ENCODE data around the gene TTC28. TPM values are rescaled to one million over a fixed set of nuclear protein-coding genes. Genes with fewer than 3 reads are reported as not detected.
"Not testable (repeated sequence)": the region's sequence is repeated elsewhere in the genome, so short reads cannot be mapped to it uniquely, and the experiment has no call there.

TTC28 gene
- total and polyA plus RNA-seq, 2 donors (not counting 3 experiments of a cell fraction or from before 2014, with no cell fraction given) = 16.5 to 51.1 TPM

DNA sequence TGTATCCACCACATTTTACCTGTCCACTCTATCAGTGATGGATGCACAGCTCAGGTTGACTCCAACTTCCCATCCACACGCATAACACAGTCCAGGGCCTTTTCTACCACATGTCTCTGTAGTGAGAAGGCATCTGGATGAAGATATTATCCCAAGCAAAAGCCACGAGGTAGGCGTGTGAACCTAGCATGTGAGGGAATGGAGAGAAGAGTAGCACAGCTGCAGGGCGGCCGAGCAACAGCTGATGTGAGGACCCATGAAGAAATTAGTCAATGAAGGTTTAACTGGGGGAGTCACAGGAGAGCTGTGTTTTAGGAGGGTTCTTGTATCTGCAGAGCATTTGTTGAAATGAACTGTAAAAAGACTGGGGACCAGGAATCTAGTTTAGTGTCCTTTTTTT lies 616.0 kb downstream of the TTC28 start:
- dilution Hi-C loops (cut with MboI; ENCODE audit: extremely low pct_ligation_motif_present, low sequenced_read_pairs) = no loop called here
- Histone ChIP-seq H3K9me1 (replicated peaks; ENCODE audit: control insufficient read depth, extremely low read depth, insufficient read depth, low read length) (no peaks in the 10 kb centered on the region), H4K20me1 (replicated peaks; ENCODE audit: control insufficient read depth, extremely low read depth, insufficient read depth, low read length) (no peaks in the 10 kb centered on the region), H3K27ac (ENCODE audit: insufficient read depth, low read depth, low read length) (no peak overlapping the region), H3K4me2 (ENCODE audit: insufficient read depth, low read length) (no peak overlapping the region), H3K4me3 (replicated peaks in 1 of 3; ENCODE audit: insufficient read depth in 1 of 3, low read depth in 1 of 3, low read length in 3 of 3) (no peak overlapping the region), H3K27me3 (ENCODE audit: control insufficient read depth in 2 of 2, insufficient read depth in 2 of 2, low read length in 2 of 2) (no peaks in the 10 kb centered on the region), H3K4me1 (ENCODE audit: control insufficient read depth, extremely low read depth, insufficient read depth, low read length) (no peaks in the 10 kb centered on the region), H3K36me3 (ENCODE audit: control insufficient read depth in 2 of 2, extremely low read depth in 1 of 2, insufficient read depth in 2 of 2, low read length in 2 of 2) (peaks cover 0 to 4% of the 10 kb centered on the region in 2 experiments), H3K79me2 (ENCODE audit: control insufficient read depth, insufficient read depth, low read length) (no peaks in the 10 kb centered on the region), H2AFZ (ENCODE audit: low read depth, low read length) (no peak overlapping the region), H3K9ac (replicated peaks; ENCODE audit: extremely low read depth, insufficient read depth, low read length) (no peak overlapping the region), H3K9me3 (replicated peaks; ENCODE audit: control insufficient read depth, insufficient read depth, low read length) (no peaks in the 10 kb centered on the region)
- intact Hi-C loops (cut with micrococcal nuclease) = no loop called here
- TF ChIP-seq, protein P1, sequence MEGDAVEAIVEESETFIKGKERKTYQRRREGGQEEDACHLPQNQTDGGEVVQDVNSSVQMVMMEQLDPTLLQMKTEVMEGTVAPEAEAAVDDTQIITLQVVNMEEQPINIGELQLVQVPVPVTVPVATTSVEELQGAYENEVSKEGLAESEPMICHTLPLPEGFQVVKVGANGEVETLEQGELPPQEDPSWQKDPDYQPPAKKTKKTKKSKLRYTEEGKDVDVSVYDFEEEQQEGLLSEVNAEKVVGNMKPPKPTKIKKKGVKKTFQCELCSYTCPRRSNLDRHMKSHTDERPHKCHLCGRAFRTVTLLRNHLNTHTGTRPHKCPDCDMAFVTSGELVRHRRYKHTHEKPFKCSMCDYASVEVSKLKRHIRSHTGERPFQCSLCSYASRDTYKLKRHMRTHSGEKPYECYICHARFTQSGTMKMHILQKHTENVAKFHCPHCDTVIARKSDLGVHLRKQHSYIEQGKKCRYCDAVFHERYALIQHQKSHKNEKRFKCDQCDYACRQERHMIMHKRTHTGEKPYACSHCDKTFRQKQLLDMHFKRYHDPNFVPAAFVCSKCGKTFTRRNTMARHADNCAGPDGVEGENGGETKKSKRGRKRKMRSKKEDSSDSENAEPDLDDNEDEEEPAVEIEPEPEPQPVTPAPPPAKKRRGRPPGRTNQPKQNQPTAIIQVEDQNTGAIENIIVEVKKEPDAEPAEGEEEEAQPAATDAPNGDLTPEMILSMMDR (IDR thresholded peaks at IDR 0.05; ENCODE audit: extremely low read depth in 1 of 2, insufficient read depth in 1 of 2, low read depth in 1 of 2, low read length in 2 of 2) = no peak
- TF ChIP-seq MAX (IDR thresholded peaks at IDR 0.05; ENCODE audit: insufficient read depth, insufficient read length) = no peak
- TF ChIP-seq MYC (IDR thresholded peaks at IDR 0.05; ENCODE audit: low read depth, low read length) = no peak
- TF ChIP-seq EZH2 (IDR thresholded peaks at IDR 0.05; ENCODE audit: borderline replicate concordance, low read depth, low read length, severe bottlenecking) = no peak
- no peak for TF ChIP-seq JUN (IDR thresholded peaks at IDR 0.05; ENCODE audit: borderline replicate concordance, insufficient read depth, insufficient read length, low read depth)
- TF ChIP-seq POLR2AphosphoS5 (IDR thresholded peaks at IDR 0.05; ENCODE audit: insufficient read depth, low read depth, low read length) = no peak
- no peak for TF ChIP-seq POLR2A (IDR thresholded peaks at IDR 0.05; ENCODE audit: low read depth, low read length)
- no peak for TF ChIP-seq GATA2 (IDR thresholded peaks at IDR 0.05; ENCODE audit: insufficient read depth, insufficient read length, low read depth, low read length)
- DNase-seq (ENCODE audit: low read depth, low spot score) = no peak
- FAIRE-seq = no peak
- CTCF ChIA-PET = interaction anchor here (0.7 kb wide), 1 partner anchor 12 kb away, joined by 3 read pairs; no protein-coding TSS in a partner anchor
- POLR2A ChIA-PET = no interaction called here
- BruUV-seq (replicated peaks) = no TSS peak

GRCh38 chr22:28060594-28060993 lies 619.0 kb downstream of the TTC28 start:
- H3K4me1 ChIP-seq (ENCODE audit: control insufficient read depth, extremely low read depth, insufficient read depth, low read length); H3K79me2 ChIP-seq (ENCODE audit: control insufficient read depth, insufficient read depth, low read length); CTCF ChIA-PET; H2AFZ ChIP-seq (ENCODE audit: low read depth, low read length); H3K36me3 ChIP-seq (ENCODE audit: control insufficient read depth in 2 of 2, extremely low read depth in 1 of 2, insufficient read depth in 2 of 2, low read length in 2 of 2); H3K27ac ChIP-seq (ENCODE audit: insufficient read depth, low read depth, low read length); dilution Hi-C loops (cut with MboI; ENCODE audit: extremely low pct_ligation_motif_present, low sequenced_read_pairs); H4K20me1 ChIP-seq (replicated peaks; ENCODE audit: control insufficient read depth, extremely low read depth, insufficient read depth, low read length); BruUV-seq (replicated peaks); H3K9ac ChIP-seq (replicated peaks; ENCODE audit: extremely low read depth, insufficient read depth, low read length); H3K4me3 ChIP-seq (replicated peaks in 1 of 3; ENCODE audit: insufficient read depth in 1 of 3, low read depth in 1 of 3, low read length in 3 of 3); H3K4me2 ChIP-seq (ENCODE audit: insufficient read depth, low read length); H3K9me1 ChIP-seq (replicated peaks; ENCODE audit: control insufficient read depth, extremely low read depth, insufficient read depth, low read length); H3K9me3 ChIP-seq (replicated peaks; ENCODE audit: control insufficient read depth, insufficient read depth, low read length); H3K27me3 ChIP-seq (ENCODE audit: control insufficient read depth in 2 of 2, insufficient read depth in 2 of 2, low read length in 2 of 2); POLR2A ChIA-PET; DNase-seq (ENCODE audit: low read depth, low spot score); intact Hi-C loops (cut with micrococcal nuclease); FAIRE-seq: not testable (repeated sequence)

All from endothelial cell of umbilical vein (primary cell).